ENCODE measurements around the gene DPYSL3.
A peak's percentile ranks its signal among the peaks of the same experiment; 100 is the strongest.

Gene DPYSL3

DNA sequence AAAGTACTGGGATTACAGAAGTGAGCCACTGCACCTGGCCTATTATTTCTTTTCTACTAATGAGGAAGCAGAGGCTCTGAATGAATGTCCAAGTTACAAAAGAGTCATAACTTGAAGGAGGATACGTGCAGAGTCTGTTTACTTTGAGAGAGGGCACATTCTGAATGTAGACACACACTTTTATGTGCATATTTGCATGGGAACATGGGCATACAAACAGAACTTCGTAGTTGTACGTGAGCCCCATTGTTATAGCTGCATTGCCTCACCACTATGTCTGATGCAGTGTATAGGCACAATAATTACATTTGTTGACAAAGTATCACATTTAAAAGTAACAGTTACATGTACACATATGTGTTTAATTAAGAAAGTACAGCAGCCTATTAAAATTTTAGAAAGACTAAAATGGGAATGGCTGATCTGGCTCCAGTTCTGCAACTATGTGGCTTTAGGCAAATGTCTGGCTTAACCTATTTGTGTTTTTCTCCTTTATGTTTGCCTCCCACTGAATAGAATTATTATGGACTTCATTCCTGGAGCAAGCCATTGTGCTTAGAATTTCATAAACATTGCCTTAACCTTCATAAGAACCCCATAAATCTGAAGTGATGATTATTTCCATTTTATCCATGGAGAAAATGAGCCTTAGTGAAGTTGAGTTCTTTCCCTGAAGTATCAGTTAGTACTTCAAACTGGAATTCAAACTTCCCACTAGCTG is 3.0 kb upstream of the DPYSL3 start:
- DNase-seq, result no peak

DNA sequence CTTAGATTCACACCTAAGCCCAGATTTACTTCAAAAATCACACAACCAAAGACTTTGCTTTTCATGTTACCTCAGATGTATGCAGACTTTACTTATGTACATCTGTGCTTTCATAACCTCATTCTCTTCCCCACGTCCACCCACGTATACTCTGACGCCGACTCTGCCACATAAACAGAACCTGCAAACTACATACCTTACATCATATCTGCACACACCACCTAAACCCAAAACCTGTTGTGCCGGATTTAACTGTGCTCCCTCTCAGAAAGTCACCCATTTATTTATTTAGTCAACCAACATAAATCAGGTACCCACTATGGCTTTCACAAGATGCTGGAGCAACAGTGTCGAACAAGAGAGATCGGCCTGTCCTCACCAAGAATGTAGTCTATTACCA is 1.0 kb upstream of the DPYSL3 start:
- no peak for DNase-seq

DNA sequence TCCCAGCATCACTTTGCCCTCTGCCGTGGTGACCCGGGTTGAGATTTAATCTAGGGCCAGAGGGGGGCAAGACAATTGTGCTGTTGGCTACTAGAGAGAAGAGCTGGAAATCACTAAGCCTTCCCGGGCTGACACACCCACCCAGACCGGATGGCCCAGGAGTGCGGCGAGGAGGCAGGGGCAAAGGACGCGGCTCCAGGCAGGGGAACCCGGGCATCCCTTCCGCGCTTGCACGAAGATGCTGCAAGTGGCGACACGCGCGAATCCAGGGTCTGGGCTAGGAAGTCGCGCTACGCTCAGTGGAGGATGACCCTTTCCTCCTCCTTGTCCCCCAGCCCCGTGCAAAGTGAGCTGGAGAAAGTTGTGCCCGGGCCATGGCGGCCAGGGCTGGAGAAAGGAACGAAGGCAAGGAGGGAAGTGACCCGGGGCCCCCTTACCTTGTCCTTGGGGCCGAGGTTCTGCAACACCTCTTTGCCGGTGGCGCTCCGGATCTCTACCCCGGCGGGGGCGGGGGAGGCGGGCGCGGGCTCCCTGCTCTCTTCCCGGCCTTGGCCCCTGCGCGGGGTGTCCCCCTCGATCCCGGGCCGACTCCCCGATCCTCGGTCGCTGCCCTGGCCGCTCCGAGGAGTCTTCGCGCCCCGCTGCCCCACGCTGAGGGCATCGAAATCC is 693 bp downstream of the DPYSL3 start:
- peak; percentile 70 for DNase-seq

DNA sequence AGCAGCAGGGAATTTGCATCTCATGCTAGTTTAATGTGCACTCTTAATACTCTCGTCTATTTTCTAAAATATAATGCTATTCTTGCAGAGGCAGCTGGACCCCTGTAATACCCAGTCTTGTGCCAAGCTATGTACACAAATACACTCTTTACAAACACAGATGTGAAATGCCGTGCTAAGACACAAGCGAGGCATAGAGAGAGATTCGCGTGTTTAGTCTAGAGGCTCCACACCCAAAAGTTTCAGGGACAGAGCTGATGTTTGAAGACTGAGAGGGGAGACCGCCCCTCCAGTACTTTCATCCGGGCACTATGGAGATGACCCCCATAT is 1.2 kb downstream of the DPYSL3 start:
- no peak for DNase-seq

DNA sequence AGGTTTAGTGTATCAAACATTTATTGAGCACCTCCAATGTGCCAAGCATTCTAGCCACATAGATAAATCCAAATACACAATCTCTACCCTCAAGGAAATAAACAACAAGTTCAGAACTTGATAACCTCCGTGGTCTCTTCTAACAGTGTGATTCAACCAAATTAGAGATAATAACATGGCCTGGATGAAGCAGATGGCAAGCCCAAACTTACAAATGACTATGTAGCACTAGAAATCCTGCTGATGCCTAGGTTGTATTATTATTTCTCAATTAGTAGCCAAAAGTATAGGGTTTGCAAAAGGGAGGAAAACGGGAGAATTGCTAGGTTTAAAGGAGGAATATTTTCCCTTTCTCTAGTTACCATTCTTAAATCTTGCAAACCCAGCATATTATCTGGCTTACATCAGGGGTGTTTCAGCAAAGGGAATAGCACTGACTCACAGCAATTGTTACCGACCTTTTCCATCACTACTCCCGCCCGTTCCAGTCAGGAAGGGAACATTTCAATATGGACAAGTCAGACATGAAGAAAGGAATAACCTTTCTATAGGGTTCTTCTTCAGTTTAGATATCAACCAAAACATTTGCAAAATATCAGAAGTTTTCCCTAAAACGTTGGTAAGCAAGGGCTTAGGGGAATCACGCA is 2.3 kb downstream of the DPYSL3 start:
- DNase-seq, result no peak

DNA sequence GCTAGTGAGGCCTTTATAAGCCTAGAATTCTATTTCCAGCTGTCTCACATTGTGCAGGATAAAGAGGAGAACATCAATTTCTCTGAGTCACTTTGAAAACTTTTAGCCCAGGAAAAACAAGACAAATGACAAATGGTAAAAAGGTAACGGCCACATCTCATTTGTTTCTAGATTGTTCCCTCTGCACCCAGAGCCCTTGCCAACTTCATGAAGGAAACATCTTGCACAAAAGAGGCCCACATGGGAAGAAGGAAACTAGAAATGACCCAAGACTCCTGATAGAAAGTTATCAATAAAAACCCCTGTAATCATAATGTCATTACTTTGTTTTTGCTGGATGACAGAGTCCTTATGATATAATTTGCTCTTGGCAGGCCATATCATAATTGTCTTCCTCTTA is 5.3 kb downstream of the DPYSL3 start:
- DNase-seq, result no peak

DNA sequence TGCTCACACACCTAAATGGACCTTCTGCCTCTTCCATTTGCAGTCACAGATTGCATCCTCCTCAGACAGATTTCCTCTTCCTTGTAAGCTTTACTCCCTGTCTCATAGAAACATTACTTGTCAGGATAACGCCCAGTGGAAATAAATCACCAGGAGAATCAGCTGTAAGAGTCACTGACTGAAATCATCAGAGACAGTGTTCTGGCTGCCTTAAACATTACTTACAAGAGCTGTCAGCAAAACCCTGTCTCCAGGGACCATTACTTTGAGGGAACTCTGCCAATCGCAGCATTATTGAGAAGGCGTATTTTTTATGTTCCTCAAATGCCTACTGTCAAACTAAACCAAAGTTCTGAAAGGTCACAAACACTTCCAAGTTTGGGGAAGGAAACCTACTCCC is 5.9 kb downstream of the DPYSL3 start:
- no peak for DNase-seq

DNA sequence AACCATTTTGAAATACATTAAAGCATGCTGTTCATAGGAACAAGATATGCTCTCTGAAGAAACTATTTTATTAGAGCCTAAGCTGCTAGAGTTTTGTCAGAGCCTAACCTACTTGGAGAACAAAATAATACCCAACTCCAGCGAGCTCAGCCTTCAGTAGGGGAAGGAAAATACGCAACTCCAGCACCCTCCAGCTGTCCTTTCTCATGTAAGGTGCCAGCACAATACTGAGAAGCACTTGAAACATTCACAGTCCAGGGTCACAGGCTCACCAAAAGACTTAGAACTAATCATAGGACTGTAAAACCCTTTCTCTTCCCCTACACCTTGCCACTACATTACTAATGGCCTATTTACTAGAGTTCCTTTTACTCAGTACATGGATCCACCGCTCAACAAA is 18.9 kb downstream of the DPYSL3 start:
- no peak for DNase-seq

DNA sequence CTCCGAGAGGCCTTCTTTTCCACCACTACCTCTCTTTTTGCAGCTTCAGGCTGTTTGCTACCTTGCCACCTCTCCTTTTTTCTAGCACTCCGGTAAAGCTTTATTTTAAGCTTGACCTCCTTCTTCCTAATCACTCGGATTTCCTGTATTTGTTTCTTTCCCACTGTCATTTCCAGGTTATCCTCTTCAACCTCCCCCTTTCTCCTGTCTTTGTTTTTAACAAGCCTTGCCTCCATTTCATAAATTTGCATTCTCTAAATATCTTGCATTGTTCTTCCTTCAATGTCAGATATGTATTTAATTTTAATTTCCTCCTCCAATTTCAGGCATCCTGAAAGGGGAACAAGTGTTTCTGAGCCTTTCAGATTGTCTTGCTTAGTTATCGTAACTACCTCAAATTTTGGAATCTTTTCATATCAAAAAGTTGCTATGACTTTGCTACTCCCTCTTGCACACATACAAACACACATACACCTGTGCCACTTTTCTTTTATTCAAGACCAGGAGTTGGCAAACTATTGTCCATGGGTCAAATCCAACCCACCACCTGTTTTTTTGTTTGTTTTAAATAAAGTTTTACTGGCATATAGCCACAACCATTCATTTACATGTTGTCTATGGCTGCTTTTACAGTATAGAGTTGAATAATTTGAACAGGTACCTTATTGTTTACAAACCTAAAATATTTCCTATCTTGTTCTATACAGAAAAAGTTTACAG is 22.7 kb downstream of the DPYSL3 start:
- DNase-seq, result no peak

DNA sequence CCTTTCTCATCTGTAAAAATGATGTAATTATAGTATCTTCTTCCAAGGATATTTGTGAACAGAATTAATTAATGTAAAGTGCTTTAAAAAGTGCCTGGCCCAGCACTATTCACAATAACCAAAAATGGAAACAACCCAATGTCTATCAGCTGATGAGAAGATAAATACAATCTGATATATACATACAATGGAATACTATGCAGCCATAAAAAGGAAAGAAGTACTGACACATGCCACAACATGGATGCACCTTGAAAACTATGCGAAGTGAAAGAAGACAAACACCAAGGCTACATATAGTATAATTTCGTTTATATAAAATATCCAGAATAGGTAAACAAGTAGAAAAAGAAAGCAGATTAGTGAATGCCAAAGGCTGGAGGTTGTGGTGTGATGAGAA is 24.1 kb downstream of the DPYSL3 start:
- DNase-seq, result no peak

DNA sequence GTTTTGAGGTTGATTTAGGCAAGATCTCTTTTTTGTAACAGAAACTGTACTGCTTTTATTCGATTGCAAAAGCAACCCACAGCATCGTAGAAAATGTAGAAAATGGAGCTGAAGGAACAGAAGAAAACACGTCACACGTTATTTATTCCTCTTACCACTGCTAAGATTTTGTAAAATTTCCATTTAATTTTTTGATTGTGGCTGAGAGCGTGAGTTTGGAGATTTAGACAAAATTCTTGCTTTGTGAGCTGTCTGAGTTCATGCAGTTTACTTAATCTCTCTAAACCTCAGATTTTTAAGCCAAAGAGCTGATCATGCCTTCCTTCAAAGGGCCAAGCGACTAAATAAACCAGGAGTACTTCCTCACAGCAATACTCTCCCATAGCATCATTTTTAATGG is 24.8 kb downstream of the DPYSL3 start:
- DNase-seq, result no peak

DNA sequence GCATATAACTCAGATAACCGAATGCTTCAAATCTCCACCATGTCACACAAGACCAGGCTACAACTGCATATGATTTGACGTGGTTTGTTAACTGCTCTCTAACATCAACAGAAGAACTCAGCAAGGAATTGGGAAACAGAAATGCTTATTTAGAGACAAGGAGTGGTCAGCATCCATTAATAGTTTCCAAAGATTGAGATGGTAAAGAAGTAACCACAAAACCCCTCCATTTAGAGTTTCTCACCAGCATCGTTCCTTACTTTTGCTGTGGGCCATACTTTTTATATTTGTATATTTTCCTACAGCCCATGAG is 25.2 kb downstream of the DPYSL3 start:
- no peak for DNase-seq

DNA sequence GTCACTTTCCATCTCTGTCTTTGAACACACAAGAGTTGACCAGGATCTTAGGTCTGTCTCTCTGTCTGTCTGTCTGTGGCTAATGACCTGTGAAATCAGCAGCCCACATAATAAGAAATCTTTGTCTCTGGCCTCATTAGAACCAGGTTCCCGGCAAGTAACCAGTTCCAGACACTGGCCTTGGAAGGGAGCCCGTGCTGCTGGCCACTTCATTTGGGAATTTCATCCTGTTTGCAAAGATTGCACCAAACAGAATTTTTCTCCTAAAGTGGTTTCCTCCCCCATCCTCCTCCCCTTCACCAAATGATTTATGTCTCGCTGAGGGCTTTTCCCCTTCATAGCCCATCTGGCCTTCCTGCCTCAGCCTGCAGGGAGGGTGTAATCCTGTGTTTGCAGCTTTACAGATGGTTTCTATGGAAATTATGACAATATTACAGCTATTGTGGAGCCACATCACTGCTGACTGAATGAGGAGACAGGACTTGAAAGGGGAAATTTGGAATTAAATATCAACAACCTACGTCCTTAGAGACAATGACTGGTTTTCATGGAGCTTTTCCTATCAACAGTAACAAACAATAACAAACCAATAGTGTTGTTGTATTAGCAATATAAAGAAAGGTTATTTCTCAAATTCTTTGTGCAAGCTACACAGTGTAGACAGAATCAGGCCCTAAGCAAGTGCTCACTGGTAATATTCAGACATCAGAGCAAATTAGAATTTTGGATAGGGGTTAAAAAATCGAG is 25.7 kb downstream of the DPYSL3 start:
- peak; percentile 36 for DNase-seq

DNA sequence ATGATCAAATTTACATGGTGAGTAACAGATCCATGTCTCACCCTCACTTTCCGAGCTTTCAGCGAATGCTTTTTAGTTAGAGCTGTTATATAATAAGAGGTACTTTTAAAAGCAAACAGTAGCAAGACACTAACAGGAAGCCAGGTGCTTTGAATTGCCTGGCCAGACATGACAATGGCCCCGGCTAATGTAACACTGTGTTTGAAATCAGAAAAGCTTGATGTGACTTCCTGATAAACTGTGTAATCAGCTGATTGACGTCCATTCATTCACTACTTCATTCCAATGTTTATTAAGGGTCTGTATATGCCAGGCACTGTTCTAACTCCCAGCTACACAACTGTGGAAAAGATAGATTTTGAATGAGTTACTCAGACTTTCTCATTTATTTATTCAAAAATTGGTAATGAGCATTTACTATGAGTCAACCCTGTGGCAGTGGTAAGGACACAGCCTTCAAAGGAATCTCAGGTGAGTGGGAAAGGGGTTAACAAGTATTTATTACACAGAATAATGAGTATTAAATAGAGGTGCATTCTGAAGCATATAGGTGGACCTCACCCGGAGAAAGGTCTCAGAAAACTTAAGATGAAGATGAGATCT is 26.6 kb downstream of the DPYSL3 start:
- no peak for DNase-seq

DNA sequence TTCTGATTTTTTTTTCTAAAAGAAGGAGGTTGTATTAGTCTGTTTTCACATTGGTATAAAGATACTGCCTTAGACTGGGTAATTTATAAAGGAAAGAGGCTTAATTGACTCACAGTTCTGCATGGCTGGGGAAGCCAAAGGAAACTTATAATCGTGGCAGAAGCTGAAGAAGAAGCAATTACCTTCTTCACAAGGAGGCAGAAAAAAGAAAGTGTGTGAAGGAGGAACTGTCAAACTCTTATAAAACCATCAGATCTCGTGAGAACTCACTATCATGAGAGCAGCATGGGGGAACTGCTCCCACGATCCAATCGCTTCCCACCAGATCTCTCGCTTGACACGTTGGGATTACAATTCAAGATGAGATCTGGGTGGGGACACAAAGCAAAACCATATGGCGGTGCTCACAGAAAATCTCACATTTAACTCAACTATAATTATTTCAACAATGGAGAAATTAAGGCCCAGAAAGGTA is 27.1 kb downstream of the DPYSL3 start:
- DNase-seq, result no peak

DNA sequence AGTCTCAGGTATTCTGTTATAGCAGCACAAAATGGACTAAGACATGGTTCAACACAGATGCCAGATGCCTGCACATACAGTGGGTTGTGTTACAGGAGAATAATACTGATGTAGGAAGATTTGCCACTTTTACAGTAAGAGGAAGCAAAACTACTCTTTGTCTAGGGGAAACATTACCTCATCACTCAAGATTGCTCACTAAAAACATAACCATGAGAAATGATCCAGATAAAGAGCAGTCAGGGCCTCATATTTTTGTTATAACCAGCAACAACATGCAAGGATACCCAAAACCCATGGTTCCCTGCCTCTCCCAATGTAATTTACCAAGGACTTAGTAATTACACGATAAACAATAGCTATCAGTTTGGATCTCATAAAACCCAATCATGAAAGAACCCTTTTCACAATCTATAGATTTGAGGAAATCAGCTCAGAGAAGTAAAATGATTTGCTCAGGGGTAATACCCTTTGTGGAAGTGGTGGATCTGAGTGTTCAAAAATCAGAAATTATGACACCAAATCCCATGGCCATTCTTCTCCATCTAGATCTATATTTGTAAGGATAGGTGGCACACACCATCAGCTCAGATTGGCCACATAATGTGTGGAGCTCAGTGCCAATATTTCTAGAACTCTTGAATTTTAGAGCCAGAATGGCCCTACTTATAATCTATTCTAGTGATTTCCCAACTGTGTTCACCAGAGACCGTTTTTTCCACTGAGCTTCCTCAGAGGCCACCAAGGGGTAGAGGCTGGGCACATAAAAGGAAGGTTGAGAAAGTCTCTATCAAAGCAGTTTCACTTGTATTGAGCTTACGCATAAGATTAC is 27.8 kb downstream of the DPYSL3 start:
- DNase-seq, result no peak

DNA sequence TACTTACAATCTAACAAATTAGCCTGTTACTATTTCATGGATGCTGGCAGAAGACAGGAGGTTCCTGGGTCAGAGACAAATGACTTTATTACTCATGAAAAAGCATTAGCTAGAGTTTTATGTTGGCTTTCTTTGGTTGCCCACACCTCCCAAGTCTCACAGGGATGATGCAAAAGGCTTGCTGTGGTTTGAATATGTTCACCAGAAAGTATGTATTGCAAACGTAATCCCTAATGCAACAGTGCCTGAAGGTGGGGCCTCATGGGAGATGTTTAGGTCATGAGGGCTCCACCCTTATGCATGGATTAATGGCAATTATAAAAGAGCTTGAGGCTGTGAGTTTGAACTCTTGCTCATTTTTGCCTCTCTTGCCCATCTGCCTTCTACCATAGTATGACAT is 28.5 kb downstream of the DPYSL3 start:
- no peak for DNase-seq

DNA sequence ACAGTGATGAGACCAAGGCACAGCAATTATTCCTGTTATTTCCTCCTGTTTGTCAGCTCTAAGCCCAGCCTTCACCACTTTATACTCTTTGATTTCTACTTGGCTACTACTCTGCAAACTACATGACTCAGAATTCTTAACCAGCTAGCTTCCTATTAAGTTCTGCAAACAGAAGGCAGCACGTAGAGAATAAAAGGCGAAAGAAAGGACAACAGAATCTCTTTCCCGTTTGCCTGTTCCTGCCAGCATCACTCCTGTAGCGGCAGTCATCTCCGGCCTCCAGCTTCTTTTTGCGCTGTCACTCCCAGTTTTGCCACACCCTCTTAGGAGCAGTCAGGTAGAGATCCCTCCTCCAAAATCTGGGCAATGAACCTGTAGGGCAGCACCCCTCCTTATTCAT is 29.9 kb downstream of the DPYSL3 start:
- no peak for DNase-seq

DNA sequence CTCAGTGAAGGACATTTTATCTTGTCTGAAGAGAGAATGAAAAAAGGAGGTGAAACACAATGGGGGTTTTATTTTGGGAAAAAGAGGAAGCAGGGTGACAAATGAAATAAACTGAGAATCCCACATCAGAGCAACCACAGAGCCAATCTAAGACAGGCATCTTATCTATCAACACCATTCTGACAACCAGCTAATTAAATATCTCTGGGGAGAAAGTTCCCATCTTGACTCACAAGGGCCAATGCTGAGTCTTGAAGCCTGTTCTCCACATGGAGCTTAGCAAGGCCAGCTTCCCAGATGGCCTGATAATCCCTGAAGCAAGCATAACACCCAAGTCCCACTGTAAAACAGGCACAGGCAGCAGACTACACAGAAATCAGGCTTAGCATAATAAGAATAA is 30.4 kb downstream of the DPYSL3 start:
- no peak for DNase-seq

DNA sequence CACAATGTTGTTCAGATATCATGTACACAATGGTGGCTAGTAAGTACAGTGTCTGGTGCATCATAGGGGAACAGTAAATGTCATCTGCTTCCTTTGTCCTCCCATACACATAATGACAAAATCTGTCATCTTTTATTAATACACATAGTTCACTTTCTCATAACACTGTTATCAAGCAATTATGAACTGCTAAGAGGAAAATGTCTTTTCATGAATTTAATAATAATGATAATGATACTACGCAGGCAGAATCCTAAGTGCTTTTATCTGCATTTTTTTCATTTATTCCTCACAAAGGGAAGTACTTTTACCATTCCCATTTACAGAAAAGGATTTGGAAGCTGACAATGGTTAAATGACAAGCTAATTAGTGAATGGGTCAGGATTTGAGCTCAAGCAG is 35.7 kb downstream of the DPYSL3 start:
- no peak for DNase-seq

DNA sequence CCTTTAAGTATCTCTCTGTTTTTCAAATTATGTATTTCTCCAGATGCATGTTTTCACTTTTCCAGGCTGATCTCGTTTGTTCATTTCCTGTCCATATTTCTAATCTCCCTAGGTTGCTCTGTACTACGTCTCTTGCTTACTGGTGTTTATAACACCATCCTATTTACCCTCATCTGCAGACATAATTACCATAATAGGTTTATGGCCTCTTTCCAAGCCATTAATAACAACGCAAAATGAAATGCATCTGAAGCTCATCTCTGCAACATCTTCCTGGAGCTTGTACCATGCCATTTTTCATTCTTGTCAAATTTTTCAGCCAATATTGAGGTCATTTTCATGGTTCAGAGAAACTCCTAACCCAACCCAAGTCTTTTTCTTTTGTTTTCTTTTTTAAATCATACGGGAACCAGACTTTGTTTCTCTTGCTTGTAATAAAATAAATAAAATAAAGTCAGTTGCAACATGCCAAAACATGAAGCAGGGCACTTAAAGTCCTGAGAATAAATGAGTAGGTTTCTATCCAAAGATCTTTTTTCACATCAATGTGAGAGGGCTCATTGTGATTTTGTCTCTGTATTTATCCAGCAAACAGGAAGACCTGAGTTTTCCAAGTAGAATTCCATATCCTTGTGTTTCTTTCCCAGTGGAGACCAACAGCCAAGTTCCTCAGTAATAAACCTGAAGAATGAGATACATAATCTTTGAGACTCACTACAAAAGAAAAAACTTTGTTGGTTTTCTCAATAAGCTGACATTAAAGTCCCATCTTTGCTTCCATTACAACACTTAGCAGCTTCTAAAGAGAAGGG is 37.0 kb downstream of the DPYSL3 start:
- DNase-seq, result no peak
